Fibroblast of lung (primary cell): ENCODE results near the gene TBX15.

Source experiments
- EZH2 ChIP-seq: IDR thresholded peaks from 2 replicates; pipeline ENCODE4 v1.5.1; 2012; ENCODE audit warnings: low read length, control low read depth, mild to moderate bottlenecking; ENCODE audit errors: missing control alignments
- TF ChIP-seq, protein P1 (sequence below), 2 donors: IDR thresholded peaks in 1 of 2; conservative IDR thresholded peaks in 1 of 2; 1 replicate in 1 of 2; 2 replicates in 1 of 2; pipeline ENCODE4 v1.5.1; 2011 to 2012; ENCODE audit warnings: low read length in 2 of 2, control low read depth in 1 of 2, inconsistent platforms in 1 of 2, low read depth in 1 of 2, mild to moderate bottlenecking in 1 of 2

DNA sequence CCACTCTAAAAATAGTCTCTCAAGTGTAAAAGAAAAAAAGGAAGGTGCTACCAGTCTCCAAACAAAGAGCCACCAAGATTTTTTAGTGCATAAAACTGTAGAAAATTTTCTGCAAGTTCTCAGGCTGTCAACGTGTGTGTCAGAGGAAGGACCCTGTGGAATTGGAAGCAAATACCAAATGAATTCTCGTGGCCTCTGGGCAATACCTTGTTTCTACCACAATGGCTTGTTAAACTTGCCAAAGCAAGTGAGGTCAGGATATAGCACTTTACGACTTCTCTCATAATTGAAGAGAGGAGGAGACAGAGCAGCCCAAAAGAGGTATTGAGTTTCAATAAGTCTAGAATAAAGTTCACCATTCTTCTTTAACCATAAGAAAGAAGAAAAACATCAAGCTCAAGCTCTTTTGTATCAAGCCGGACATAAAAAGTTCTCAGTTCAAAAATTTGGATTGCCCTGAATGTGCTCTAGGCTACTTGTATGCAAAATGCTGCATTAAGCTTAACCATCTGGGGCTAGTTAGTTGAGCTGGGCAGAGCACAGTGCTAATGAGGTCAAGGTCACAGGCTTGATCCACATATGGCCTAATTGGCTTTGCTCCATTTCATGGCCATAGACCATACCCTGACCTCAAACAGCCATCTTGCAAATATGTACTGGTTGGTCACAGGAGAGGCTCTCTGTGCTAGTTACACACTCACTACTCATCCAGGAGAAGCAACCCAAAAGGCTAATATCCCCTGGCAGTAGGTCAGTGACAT, 60.5 kb downstream of the TBX15 start:
- TF ChIP-seq, protein P1, sequence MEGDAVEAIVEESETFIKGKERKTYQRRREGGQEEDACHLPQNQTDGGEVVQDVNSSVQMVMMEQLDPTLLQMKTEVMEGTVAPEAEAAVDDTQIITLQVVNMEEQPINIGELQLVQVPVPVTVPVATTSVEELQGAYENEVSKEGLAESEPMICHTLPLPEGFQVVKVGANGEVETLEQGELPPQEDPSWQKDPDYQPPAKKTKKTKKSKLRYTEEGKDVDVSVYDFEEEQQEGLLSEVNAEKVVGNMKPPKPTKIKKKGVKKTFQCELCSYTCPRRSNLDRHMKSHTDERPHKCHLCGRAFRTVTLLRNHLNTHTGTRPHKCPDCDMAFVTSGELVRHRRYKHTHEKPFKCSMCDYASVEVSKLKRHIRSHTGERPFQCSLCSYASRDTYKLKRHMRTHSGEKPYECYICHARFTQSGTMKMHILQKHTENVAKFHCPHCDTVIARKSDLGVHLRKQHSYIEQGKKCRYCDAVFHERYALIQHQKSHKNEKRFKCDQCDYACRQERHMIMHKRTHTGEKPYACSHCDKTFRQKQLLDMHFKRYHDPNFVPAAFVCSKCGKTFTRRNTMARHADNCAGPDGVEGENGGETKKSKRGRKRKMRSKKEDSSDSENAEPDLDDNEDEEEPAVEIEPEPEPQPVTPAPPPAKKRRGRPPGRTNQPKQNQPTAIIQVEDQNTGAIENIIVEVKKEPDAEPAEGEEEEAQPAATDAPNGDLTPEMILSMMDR (conservative IDR thresholded peaks at IDR 0.05 in 1 of 2, IDR thresholded peaks at IDR 0.05 in 1 of 2; ENCODE audit: low read depth in 1 of 2, low read length in 2 of 2) = no peak
- no peak for TF ChIP-seq EZH2
